HepG2 (cell line): ENCODE data around the gene DENND5B. TPM values are rescaled to one million over a fixed set of nuclear protein-coding genes. Genes with fewer than 3 reads are reported as not detected.

Experiments
- SP4 ChIP-seq: sonication (generic); formaldehyde crosslinking; IDR thresholded peaks from 2 replicates; pipeline ENCODE4 v1.8.1; 2023; ENCODE audit warnings: mild to moderate bottlenecking, missing genetic modification reagents
- TOE1 ChIP-seq: sonication (generic); formaldehyde crosslinking; IDR thresholded peaks from 2 replicates; pipeline ENCODE4 v1.4.0; 2020; ENCODE audit warnings: mild to moderate bottlenecking, missing genetic modification reagents
- ZNF10 ChIP-seq: sonication (generic); formaldehyde crosslinking; IDR thresholded peaks from 2 replicates; pipeline ENCODE4 v1.4.0; 2020; ENCODE audit warnings: mild to moderate bottlenecking, low read depth, missing genetic modification reagents, borderline replicate concordance
- ZNF24 ChIP-seq: fragments of 450-650 bp; IDR thresholded peaks from 2 replicates; pipeline ENCODE4 v1.6.1; 2017; ENCODE audit warnings: antibody characterized with exemption, mild to moderate bottlenecking
- ZNF703 ChIP-seq: sonication (generic); formaldehyde crosslinking; IDR thresholded peaks from 2 replicates; pipeline ENCODE4 v1.5.1; 2020; ENCODE audit warnings: missing genetic modification reagents, mild to moderate bottlenecking, moderate library complexity, borderline replicate concordance
- ZNF775 ChIP-seq: sonication (generic); formaldehyde crosslinking; IDR thresholded peaks from 2 replicates; pipeline ENCODE4 v1.4.0; 2020; ENCODE audit warnings: missing genetic modification reagents, mild to moderate bottlenecking, moderate library complexity, borderline replicate concordance
- ZNF790 ChIP-seq: sonication (generic); formaldehyde crosslinking; IDR thresholded peaks from 2 replicates; pipeline ENCODE4 v1.8.0; 2022; ENCODE audit warnings: missing genetic modification reagents, mild to moderate bottlenecking, borderline replicate concordance
- polyA plus RNA-seq, 8 experiments: library from polyadenylated mRNA; depleted of rRNA in 3 of 8; stranded (reverse) in 7 of 8; unstranded in 1 of 8; fragments of >200 nt; fragmentation: Illumina TruSeq in 4 of 8; extraction: Trizol in 4 of 8; gene quantifications; 2 replicates each; pipeline versions ENCODE4 v1.2.1 to v1.2.3, GENCODE V29; 2011 to 2016; ENCODE audit warnings: low read depth in 4 of 8, missing spikeins in 1 of 8, mixed read lengths in 1 of 8; ENCODE audit not compliant: insufficient read depth in 1 of 8
- total RNA-seq, 5 experiments: library from RNA; depleted of rRNA; stranded (reverse); fragments of >200 nt; fragmentation: Illumina TruSeq; extraction: Trizol; gene quantifications; 2 replicates each; pipeline ENCODE4 v1.2.3, GENCODE V29; 2016; ENCODE audit warnings: low read depth in 1 of 5
- TF ChIP-seq, protein P1 (sequence below): fragments of 450-650 bp; IDR thresholded peaks from 2 replicates; pipeline ENCODE4 v1.6.1; 2017; ENCODE audit warnings: mild to moderate bottlenecking
- TF ChIP-seq, protein P2 (sequence below), 2 experiments: fragments of 450-650 bp in 1 of 2; sonication (generic) in 1 of 2; formaldehyde crosslinking in 1 of 2; IDR thresholded peaks; 2 replicates each; pipeline versions ENCODE4 v1.6.1 to v1.8.0; 2016 to 2022; ENCODE audit warnings: antibody characterized with exemption in 1 of 2, mild to moderate bottlenecking in 1 of 2, missing genetic modification reagents in 1 of 2

The DENND5B gene
- total and polyA plus RNA-seq, 2 of the 13 experiments (the other 11 are each of a cell fraction or from before 2014, with no cell fraction given): 14.7 to 18.7 TPM

DNA sequence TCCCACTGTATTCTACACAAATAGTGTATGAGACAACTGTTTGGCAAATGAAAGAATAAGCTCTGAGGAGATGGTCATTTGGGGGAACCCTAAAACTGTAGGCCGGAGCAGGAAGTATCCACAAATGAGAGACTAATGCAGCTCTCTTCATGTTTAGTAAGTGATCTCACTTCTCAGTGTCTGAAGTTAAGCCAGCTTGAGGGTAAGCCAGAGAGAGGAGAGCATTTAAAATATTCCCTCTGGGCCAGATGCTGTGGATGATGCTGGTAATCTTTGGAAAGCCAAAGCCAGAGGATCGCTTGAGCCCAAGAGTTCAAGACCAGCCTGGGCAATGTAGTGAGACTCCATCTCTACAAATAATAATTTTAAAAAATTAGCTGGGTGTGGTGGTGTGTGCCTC lies 134.4 kb downstream of the DENND5B start (continued):
- TF ChIP-seq, protein P1, sequence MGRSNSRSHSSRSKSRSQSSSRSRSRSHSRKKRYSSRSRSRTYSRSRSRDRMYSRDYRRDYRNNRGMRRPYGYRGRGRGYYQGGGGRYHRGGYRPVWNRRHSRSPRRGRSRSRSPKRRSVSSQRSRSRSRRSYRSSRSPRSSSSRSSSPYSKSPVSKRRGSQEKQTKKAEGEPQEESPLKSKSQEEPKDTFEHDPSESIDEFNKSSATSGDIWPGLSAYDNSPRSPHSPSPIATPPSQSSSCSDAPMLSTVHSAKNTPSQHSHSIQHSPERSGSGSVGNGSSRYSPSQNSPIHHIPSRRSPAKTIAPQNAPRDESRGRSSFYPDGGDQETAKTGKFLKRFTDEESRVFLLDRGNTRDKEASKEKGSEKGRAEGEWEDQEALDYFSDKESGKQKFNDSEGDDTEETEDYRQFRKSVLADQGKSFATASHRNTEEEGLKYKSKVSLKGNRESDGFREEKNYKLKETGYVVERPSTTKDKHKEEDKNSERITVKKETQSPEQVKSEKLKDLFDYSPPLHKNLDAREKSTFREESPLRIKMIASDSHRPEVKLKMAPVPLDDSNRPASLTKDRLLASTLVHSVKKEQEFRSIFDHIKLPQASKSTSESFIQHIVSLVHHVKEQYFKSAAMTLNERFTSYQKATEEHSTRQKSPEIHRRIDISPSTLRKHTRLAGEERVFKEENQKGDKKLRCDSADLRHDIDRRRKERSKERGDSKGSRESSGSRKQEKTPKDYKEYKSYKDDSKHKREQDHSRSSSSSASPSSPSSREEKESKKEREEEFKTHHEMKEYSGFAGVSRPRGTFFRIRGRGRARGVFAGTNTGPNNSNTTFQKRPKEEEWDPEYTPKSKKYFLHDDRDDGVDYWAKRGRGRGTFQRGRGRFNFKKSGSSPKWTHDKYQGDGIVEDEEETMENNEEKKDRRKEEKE: no peak
- TF ChIP-seq TOE1 (CRISPR knock-in tag) (no peak), ZNF703 (CRISPR knock-in tag) (no peak), ZNF775 (CRISPR knock-in tag) (no peak), ZNF10 (CRISPR knock-in tag) (no peak), ZNF24 (no peak), SP4 (no peak), ZNF790 (no peak)
- TF ChIP-seq, protein P2, sequence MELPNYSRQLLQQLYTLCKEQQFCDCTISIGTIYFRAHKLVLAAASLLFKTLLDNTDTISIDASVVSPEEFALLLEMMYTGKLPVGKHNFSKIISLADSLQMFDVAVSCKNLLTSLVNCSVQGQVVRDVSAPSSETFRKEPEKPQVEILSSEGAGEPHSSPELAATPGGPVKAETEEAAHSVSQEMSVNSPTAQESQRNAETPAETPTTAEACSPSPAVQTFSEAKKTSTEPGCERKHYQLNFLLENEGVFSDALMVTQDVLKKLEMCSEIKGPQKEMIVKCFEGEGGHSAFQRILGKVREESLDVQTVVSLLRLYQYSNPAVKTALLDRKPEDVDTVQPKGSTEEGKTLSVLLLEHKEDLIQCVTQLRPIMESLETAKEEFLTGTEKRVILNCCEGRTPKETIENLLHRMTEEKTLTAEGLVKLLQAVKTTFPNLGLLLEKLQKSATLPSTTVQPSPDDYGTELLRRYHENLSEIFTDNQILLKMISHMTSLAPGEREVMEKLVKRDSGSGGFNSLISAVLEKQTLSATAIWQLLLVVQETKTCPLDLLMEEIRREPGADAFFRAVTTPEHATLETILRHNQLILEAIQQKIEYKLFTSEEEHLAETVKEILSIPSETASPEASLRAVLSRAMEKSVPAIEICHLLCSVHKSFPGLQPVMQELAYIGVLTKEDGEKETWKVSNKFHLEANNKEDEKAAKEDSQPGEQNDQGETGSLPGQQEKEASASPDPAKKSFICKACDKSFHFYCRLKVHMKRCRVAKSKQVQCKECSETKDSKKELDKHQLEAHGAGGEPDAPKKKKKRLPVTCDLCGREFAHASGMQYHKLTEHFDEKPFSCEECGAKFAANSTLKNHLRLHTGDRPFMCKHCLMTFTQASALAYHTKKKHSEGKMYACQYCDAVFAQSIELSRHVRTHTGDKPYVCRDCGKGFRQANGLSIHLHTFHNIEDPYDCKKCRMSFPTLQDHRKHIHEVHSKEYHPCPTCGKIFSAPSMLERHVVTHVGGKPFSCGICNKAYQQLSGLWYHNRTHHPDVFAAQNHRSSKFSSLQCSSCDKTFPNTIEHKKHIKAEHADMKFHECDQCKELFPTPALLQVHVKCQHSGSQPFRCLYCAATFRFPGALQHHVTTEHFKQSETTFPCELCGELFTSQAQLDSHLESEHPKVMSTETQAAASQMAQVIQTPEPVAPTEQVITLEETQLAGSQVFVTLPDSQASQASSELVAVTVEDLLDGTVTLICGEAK (IDR thresholded peaks at IDR 0.05): no peak
- TF ChIP-seq, protein P2 (CRISPR knock-in tag; IDR thresholded peaks at IDR 0.05): no peak
- TF ChIP-seq, all 625 proteins: peak for 0
